GM12878 (cell line): Measurements from ENCODE around the gene RAP1GAP2. TPM values are rescaled to one million over a fixed set of nuclear protein-coding genes. Genes with fewer than 3 reads are reported as not detected.

Source experiments
- BCLAF1 ChIP-seq: fragments of 450-650 bp; IDR thresholded peaks from 2 replicates; pipeline ENCODE4 v1.6.1; 2017; ENCODE audit warnings: antibody characterized with exemption, mild to moderate bottlenecking, moderate library complexity
- CBFB ChIP-seq: IDR thresholded peaks from 2 replicates; pipeline ENCODE4 v1.6.1; 2016; ENCODE audit warnings: antibody characterized with exemption, low read depth
- CHD1 ChIP-seq: IDR thresholded peaks from 2 replicates; pipeline ENCODE4 v1.6.1; 2012; ENCODE audit warnings: low read depth, low read length, improper control_type of control experiment
- CTCF ChIP-seq, 3 experiments: IDR thresholded peaks in 2 of 3; conservative IDR thresholded peaks in 1 of 3; 2 replicates each; pipeline ENCODE4 v1.5.1; 2011; ENCODE audit warnings: low read depth in 3 of 3, low read length in 3 of 3, mild to moderate bottlenecking in 3 of 3, control low read depth in 2 of 3, moderate library complexity in 2 of 3, inconsistent platforms in 1 of 3, mixed read lengths in 1 of 3; ENCODE audit not compliant: control insufficient read depth in 2 of 3, insufficient read depth in 1 of 3; ENCODE audit errors: extremely low read depth in 1 of 3
- FOXM1 ChIP-seq: IDR thresholded peaks from 2 replicates; pipeline ENCODE4 v1.6.1; 2012; ENCODE audit warnings: low read depth, mild to moderate bottlenecking, inconsistent platforms, low read length, moderate library complexity
- PKNOX1 ChIP-seq: fragments of 450-650 bp; IDR thresholded peaks from 2 replicates; pipeline ENCODE4 v1.6.1; 2016; ENCODE audit warnings: mild to moderate bottlenecking
- SMC3 ChIP-seq: IDR thresholded peaks from 2 replicates; pipeline ENCODE4 v1.6.1; 2011; ENCODE audit warnings: low read length, improper control_type of control experiment, borderline replicate concordance
- polyA plus RNA-seq, 11 experiments: library from polyadenylated mRNA; depleted of rRNA in 4 of 11; unstranded in 6 of 11; stranded (reverse) in 5 of 11; fragments of >200 nt; fragmentation: Nextera tagmentation in 4 of 11; fragmentation: Illumina TruSeq in 1 of 11; extraction: Ambion mirVana in 4 of 11; extraction: Trizol in 1 of 11; gene quantifications; 1 replicate in 1 of 11; 2 replicates in 10 of 11; pipeline versions ENCODE4 v1.2.1 to v1.2.3, GENCODE V29; 2011 to 2016; ENCODE audit warnings: inconsistent platforms in 2 of 11, missing spikeins in 2 of 11, low read depth in 1 of 11
- total RNA-seq, 4 experiments: library from RNA; depleted of rRNA in 3 of 4; stranded (reverse); fragments of >200 nt in 3 of 4; fragmentation: Illumina TruSeq in 1 of 4; extraction: Trizol in 1 of 4; gene quantifications; 2 replicates each; pipeline versions ENCODE4 v1.2.1 to v1.2.3, GENCODE V29; 2013 to 2021

RAP1GAP2 gene
- total and polyA plus RNA-seq, 10 of the 15 experiments (the other 5 are each of a cell fraction or from before 2014, with no cell fraction given): 0.03 to 0.95 (median 0.49) TPM; not detected in 2

GRCh38 chr17:2854143-2855055 lies 58.2 kb downstream of the RAP1GAP2 start (continued):
- TF ChIP-seq BCLAF1 (no peak), CBFB (no peak), CTCF (IDR thresholded peaks at IDR 0.05 in 2 of 3, conservative IDR thresholded peaks at IDR 0.05 in 1 of 3; ENCODE audit: control insufficient read depth in 2 of 3, extremely low read depth in 1 of 3, insufficient read depth in 1 of 3, low read depth in 3 of 3, low read length in 3 of 3) (no peak), FOXM1 (no peak), PKNOX1 (no peak), SMC3 (no peak), CHD1 (no peak)
